ENCODE results near the gene WDR73. TPM values are rescaled to one million over a fixed set of nuclear protein-coding genes. Genes with fewer than 3 reads are reported as not detected.

The WDR73 gene
- polyA plus RNA-seq, 1 of the 3 experiments (the other 2 are of a cell fraction), result 32.9 TPM

DNA sequence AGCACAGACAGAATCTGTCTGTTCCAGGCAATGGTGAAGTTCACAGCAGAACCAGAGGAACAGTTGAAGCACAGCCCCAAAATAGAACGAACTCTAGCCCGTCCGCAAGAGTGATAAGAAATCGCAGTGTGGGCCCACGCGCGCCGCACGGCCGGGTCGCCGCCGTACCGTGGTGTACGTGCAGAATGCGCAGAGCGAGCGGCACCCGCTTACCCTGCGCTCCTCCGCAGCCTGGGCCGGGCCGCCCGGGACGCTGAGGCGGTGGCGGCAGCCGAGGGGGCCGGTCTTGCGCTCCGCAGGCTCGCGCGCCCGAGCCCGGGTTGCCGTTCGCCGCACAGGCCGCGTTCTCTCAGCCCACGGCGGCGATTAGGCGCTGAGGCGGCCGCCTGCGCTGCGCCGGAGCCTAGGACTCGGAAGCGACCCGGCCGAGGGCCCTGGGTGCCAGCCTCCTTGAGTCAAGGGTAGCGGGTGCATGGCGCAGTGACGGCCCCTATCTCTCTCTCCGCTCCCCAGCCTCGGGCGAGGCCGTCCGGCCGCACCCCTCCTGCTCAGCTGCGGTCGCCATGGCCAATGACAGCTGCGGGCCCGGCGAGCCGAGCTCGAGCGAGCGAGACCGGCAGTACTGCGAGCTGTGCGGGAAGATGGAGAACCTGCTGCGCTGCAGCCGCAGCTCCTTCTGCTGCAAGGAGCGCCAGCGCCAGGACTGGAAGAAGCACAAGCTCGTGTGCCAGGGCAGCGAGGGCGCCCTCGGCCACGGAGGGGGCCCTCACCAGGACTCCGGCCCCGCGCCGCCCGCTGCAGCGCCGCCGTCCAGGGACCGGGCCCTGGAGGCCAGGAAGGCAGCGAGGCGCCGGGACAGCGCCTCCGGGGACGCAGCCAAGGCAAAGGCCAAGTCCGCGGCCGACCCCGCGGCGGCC lies 20.5 kb downstream of the WDR73 start:
- POLR2A ChIA-PET, result interaction anchor here (0.9 kb wide), 1 partner anchor 16 kb away, joined by 3 read pairs; no protein-coding TSS in a partner anchor
- 7% methylated on average over 44 of the region's 105 CpGs for WGBS (ENCODE audit: low lambda C conversion rate)
- peaks cover 20% of the 10 kb centered on the region for H3F3A ChIP-seq (replicated peaks; ENCODE audit: insufficient read depth)

DNA sequence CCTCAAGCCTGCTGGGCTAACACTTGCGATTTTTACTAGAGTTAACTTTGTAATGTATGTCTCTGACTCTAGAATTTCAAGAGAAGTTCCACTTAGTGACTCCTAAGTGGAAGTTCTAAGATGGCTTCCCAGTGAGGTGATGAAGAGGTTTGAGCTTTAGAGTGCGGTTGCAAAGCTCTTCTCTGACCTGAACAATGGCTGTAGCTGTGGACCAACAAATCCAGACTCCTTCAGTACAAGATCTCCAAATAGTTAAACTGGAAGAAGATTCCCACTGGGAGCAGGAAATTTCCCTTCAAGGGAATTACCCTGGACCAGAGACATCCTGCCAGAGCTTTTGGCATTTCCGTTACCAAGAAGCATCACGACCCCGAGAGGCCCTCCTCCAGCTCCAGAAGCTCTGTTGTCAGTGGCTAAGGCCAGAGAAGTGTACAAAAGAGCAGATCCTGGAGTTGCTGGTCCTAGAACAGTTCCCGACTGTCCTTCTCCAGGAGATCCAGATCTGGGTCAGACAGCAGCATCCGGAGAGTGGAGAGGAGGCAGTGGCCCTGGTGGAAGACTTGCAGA lies 22.3 kb downstream of the WDR73 start:
- TF ChIP-seq, protein P1, sequence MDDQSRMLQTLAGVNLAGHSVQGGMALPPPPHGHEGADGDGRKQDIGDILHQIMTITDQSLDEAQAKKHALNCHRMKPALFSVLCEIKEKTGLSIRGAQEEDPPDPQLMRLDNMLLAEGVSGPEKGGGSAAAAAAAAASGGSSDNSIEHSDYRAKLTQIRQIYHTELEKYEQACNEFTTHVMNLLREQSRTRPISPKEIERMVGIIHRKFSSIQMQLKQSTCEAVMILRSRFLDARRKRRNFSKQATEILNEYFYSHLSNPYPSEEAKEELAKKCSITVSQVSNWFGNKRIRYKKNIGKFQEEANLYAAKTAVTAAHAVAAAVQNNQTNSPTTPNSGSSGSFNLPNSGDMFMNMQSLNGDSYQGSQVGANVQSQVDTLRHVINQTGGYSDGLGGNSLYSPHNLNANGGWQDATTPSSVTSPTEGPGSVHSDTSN (IDR thresholded peaks at IDR 0.05), result no peak
- TF ChIP-seq YY1 (IDR thresholded peaks at IDR 0.05; ENCODE audit: low read depth), result peak; percentile 53; the same call in 1 of the 2 replicates
- peak overlapping the region; percentile 97 for H3K4me2 ChIP-seq
- 51% methylated on average over 7 of the region's 7 CpGs for WGBS (ENCODE audit: low lambda C conversion rate)
- peaks cover 10% of the 10 kb centered on the region; the same call in 1 of the 2 replicates for H4K20me1 ChIP-seq (ENCODE audit: insufficient read depth)
- H3K27me3 ChIP-seq (ENCODE audit: insufficient read depth), result no peaks in the 10 kb centered on the region
- no peak for DNase-seq
- peaks cover 32% of the 10 kb centered on the region for H3K79me2 ChIP-seq (ENCODE audit: insufficient read depth)
- peak overlapping the region; percentile 88 for H2AFZ ChIP-seq (ENCODE audit: low read depth)
- peak overlapping the region; percentile 72 to 75 for H3K4me3 ChIP-seq (ENCODE audit: low read depth in 2 of 2, low read length in 1 of 2)
- CTCF ChIA-PET, result interaction anchor here (1.0 to 1.9 kb wide), 6 partner anchors 11 to 247 kb away, joined by 3 to 5 read pairs (median 4); partner anchors contain the start of gene WDR73
- no peaks in the 10 kb centered on the region for H3K9me2 ChIP-seq
- H3K36me3 ChIP-seq (replicated peaks in 1 of 2; ENCODE audit: control insufficient read depth in 1 of 2, insufficient read depth in 2 of 2, low read length in 1 of 2), result peaks cover 6 to 8% of the 10 kb centered on the region in 2 experiments
- peak overlapping the region; percentile 59 for H3K9ac ChIP-seq
- H3K9me3 ChIP-seq, result no peaks in the 10 kb centered on the region
- POLR2A ChIA-PET, result interaction anchor here (1.0 to 1.3 kb wide), 4 partner anchors 11 to 31 kb away, joined by 3 to 7 read pairs (median 5); partner anchors contain the start of genes WDR73 and ZSCAN2
- peak overlapping the region; percentile 53 to 72 for H3K27ac ChIP-seq (ENCODE audit: low read depth in 2 of 2, low read length in 1 of 2)
- peaks cover 20% of the 10 kb centered on the region for H3F3A ChIP-seq (replicated peaks; ENCODE audit: insufficient read depth)
- H3K4me1 ChIP-seq (ENCODE audit: control insufficient read depth in 1 of 2, insufficient read depth in 2 of 2, low read depth in 1 of 2, low read length in 1 of 2), result peaks cover 13 to 19% of the 10 kb centered on the region in 2 experiments; a peak in 3 of 4 replicates

More for the DNA sequence above, 20.5 kb downstream of the WDR73 start:
- peak overlapping the region in 1 of 2 experiments; percentile 38; a peak in 2 of 4 replicates for H3K27ac ChIP-seq (ENCODE audit: low read depth in 2 of 2, low read length in 1 of 2)
- peak; percentile 81 for DNase-seq
- H3K36me3 ChIP-seq (replicated peaks in 1 of 2; ENCODE audit: control insufficient read depth in 1 of 2, insufficient read depth in 2 of 2, low read length in 1 of 2), result peaks cover 8 to 14% of the 10 kb centered on the region in 2 experiments
- H3K4me2 ChIP-seq, result peak overlapping the region; percentile 97
- CTCF ChIA-PET, result interaction anchor here (1.3 to 2.0 kb wide), 2 partner anchors 21 to 22 kb away, joined by 4 to 6 read pairs; partner anchors contain the start of gene WDR73
- peak overlapping the region; percentile 27; the same call in 1 of the 2 replicates for H2AFZ ChIP-seq (ENCODE audit: low read depth)
- H3K4me1 ChIP-seq (ENCODE audit: control insufficient read depth in 1 of 2, insufficient read depth in 2 of 2, low read depth in 1 of 2, low read length in 1 of 2), result peaks cover 13 to 19% of the 10 kb centered on the region in 2 experiments; a peak in 3 of 4 replicates
- TF ChIP-seq YY1 (IDR thresholded peaks at IDR 0.05; ENCODE audit: low read depth) (no peak; the same call in 1 of the 2 replicates), SMC3 (IDR thresholded peaks at IDR 0.05; ENCODE audit: low read depth, low read length) (no peak), MAX (IDR thresholded peaks at IDR 0.05; ENCODE audit: low read depth) (peak; percentile 12; the same call in 1 of the 2 replicates), MXI1 (IDR thresholded peaks at IDR 0.05; ENCODE audit: low read depth, low read length) (peak; percentile 27; the same call in 1 of the 2 replicates)
- TF ChIP-seq, protein P2, sequence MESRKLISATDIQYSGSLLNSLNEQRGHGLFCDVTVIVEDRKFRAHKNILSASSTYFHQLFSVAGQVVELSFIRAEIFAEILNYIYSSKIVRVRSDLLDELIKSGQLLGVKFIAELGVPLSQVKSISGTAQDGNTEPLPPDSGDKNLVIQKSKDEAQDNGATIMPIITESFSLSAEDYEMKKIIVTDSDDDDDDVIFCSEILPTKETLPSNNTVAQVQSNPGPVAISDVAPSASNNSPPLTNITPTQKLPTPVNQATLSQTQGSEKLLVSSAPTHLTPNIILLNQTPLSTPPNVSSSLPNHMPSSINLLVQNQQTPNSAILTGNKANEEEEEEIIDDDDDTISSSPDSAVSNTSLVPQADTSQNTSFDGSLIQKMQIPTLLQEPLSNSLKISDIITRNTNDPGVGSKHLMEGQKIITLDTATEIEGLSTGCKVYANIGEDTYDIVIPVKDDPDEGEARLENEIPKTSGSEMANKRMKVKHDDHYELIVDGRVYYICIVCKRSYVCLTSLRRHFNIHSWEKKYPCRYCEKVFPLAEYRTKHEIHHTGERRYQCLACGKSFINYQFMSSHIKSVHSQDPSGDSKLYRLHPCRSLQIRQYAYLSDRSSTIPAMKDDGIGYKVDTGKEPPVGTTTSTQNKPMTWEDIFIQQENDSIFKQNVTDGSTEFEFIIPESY (IDR thresholded peaks at IDR 0.05; ENCODE audit: borderline replicate concordance, low read depth), result no peak
- H3K4me3 ChIP-seq (ENCODE audit: low read depth in 2 of 2, low read length in 1 of 2), result peak overlapping the region; percentile 57 to 75
- H3K79me2 ChIP-seq (ENCODE audit: insufficient read depth), result peaks cover 32% of the 10 kb centered on the region
- no peaks in the 10 kb centered on the region for H3K9me2 ChIP-seq
- H3K27me3 ChIP-seq (ENCODE audit: insufficient read depth), result no peaks in the 10 kb centered on the region
- H3K9me3 ChIP-seq, result no peaks in the 10 kb centered on the region
- H4K20me1 ChIP-seq (ENCODE audit: insufficient read depth), result peaks cover 10% of the 10 kb centered on the region; the same call in 1 of the 2 replicates
- peak overlapping the region; percentile 51; the same call in 1 of the 2 replicates for H3K9ac ChIP-seq

Data from SK-N-SH (cell line).